ENCODE measurements around the gene UBB. TPM values are rescaled to one million over a fixed set of nuclear protein-coding genes. Genes with fewer than 3 reads are reported as not detected.

The UBB gene
- 992 and 1,176 TPM in 2 replicates for total RNA-seq (2014; rRNA removed)
- 2,961 TPM for polyA plus RNA-seq (2012)

GRCh38 chr17:16380640-16381495 lies at the start of gene UBB:
UBB (plus strand) TSS chr17:16381091; CDS start chr17:16381908, 817 bp downstream.
- peak; percentile 97 for DNase-seq (ENCODE audit: low read depth)

GRCh38 chr17:16338391-16338790 lies 42.5 kb upstream of the UBB start:
- no peak for DNase-seq (ENCODE audit: low read depth)

GRCh38 chr17:16339402-16339801 lies 41.5 kb upstream of the UBB start:
- DNase-seq (ENCODE audit: low read depth): no peak

- no peak for DNase-seq (ENCODE audit: low read depth)
Measured at GRCh38 chr17:16339959-16340358, 40.9 kb upstream of the UBB start.

GRCh38 chr17:16342979-16343378 lies 37.9 kb upstream of the UBB start:
- DNase-seq (ENCODE audit: low read depth): no peak

- no peak for DNase-seq (ENCODE audit: low read depth)
Measured at GRCh38 chr17:16343569-16343968, 37.3 kb upstream of the UBB start.

- no peak for DNase-seq (ENCODE audit: low read depth)
Measured at GRCh38 chr17:16345565-16345964, 35.3 kb upstream of the UBB start.

- DNase-seq (ENCODE audit: low read depth): no peak
Measured at GRCh38 chr17:16346721-16347271, 34.1 kb upstream of the UBB start.

GRCh38 chr17:16348586-16348985 lies 32.3 kb upstream of the UBB start:
- no peak for DNase-seq (ENCODE audit: low read depth)

GRCh38 chr17:16349431-16349830 lies 31.5 kb upstream of the UBB start:
- DNase-seq (ENCODE audit: low read depth): no peak

GRCh38 chr17:16351831-16352230 lies 29.1 kb upstream of the UBB start:
- DNase-seq (ENCODE audit: low read depth): peak; percentile 39

- DNase-seq (ENCODE audit: low read depth): no peak
Measured at GRCh38 chr17:16352303-16352666, 28.6 kb upstream of the UBB start.

GRCh38 chr17:16352667-16353316 lies 28.1 kb upstream of the UBB start:
- no peak for DNase-seq (ENCODE audit: low read depth)

- no peak for DNase-seq (ENCODE audit: low read depth)
Measured at GRCh38 chr17:16353317-16354174, 27.3 kb upstream of the UBB start, which contains the start of gene CENPV. CENPV (minus strand) TSS chr17:16353469; CDS start chr17:16353436, 33 bp downstream.

- no peak for DNase-seq (ENCODE audit: low read depth)
Measured at GRCh38 chr17:16354585-16354984, 26.3 kb upstream of the UBB start.

- DNase-seq (ENCODE audit: low read depth): no peak
Measured at GRCh38 chr17:16358394-16358793, 22.5 kb upstream of the UBB start.

- no peak for DNase-seq (ENCODE audit: low read depth)
Measured at GRCh38 chr17:16361874-16362273, 19.0 kb upstream of the UBB start.

GRCh38 chr17:16363749-16364536 lies 16.9 kb upstream of the UBB start:
- DNase-seq (ENCODE audit: low read depth): peak; percentile 60

GRCh38 chr17:16364625-16365024 lies 16.3 kb upstream of the UBB start:
- no peak for DNase-seq (ENCODE audit: low read depth)

GRCh38 chr17:16371742-16372141 lies 9.1 kb upstream of the UBB start:
- peak; percentile 85 for DNase-seq (ENCODE audit: low read depth)
